Activated gamma-delta T cell treated with Interleukin-2 at 50 U/mL for 16 hours (primary cell): ENCODE data around the gene CLDN8.

Experiments
- DNase-seq: peaks from one replicate; pipeline ENCODE4 v3.0.0-alpha.2; 2020

The CLDN8 gene

DNA sequence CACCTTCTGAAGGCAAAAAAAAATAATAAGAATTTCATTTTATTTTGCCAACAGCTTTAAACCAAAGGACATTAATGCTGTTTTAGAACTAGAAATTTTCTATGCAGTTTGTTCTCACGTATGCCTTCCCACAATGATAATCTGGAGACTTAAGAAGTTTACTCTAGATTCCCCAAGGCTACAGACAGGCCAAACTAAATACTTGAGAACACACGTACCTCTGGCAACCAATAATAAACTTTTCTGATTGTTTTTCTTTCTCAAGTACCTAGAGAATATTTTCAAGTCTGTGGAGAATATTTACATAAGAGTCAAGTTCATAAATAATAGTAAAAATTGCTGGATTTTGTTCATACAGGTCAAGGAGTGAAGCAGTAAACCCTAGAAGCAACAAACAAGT is 15.9 kb downstream of the CLDN8 start:
- no peak for DNase-seq

DNA sequence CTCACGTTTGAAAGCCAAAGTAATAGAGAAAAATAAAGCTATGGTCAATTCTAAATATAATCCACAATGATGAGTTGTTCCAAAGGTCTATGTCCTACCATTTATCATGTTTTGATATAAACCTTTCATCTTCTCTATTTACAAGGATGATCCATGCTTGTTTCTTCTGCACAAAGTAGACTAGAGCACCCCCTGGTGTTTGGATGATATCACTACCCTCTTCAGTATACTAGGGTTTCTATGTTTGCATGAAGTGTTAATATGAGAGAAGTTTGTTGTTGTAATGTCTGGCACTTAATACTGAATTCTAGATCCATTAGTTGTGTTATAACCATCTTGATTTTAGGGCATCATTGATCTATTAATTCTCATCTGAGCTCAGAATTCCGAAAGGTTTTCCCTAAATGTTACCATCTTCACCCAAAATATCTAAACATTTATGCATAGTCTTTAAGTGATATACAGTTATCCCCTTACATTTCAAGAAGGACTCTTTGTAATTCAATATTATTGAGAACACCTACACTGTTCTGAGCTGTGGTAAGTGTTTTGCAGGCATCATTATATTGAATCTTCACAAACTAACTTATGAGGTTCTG is 21.1 kb downstream of the CLDN8 start:
- no peak for DNase-seq

DNA sequence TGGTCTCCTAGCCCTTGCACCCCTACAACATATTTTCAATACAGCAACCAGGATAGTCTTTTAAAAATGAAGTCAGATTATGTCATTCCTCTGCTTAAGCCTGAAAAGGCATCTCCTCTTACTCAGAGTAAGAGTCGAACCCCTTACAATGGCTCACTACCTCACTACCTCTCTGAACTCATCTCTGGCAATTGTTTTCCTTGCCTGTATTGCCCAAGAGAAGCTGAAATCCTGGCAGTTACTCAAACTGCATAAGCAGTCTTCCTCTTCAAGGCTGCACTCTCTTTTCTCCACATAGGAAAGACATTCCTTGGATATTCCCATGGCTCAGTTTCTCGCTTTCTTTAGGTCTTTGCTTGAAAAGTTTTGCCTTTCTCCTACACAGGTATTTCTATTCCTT is 22.7 kb downstream of the CLDN8 start:
- DNase-seq = no peak

DNA sequence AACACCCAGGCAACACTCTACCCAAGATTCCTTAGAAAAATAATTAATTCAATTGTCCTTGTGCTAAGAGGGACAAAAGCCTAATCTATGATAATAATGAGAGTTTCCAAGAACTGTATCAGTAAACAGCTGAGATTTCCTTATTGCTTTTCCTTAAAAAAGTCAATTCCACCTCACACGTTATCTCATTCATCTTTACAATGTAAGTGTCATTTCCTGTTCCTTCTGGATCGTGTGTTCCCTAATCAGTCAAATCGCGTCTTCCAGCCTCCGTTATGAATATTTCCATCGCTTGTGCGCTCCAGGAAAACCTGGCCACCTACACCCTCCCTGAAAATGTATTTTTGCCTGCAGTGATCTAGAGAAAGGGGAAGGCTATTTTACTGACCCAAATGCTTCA is 25.3 kb downstream of the CLDN8 start:
- DNase-seq = no peak

DNA sequence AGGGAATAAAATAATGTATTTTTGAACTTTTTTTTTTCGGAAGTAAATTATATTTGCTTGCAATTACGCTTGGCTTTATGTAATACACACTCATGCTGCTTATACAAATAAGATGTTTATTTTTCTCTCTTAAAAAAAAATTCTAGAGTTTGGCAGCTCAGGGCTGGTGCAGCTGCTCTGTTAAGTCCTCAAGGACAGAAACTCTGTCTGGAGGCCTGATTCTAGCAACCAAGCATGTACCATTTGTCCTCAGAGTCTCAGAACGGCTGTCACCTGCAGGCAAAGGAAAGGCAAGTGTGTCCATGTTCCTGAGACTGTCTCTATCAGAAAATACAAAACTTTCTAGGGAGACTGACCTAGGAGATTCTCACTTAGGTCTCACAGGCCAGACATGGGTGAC is 26.1 kb downstream of the CLDN8 start:
- DNase-seq = no peak

DNA sequence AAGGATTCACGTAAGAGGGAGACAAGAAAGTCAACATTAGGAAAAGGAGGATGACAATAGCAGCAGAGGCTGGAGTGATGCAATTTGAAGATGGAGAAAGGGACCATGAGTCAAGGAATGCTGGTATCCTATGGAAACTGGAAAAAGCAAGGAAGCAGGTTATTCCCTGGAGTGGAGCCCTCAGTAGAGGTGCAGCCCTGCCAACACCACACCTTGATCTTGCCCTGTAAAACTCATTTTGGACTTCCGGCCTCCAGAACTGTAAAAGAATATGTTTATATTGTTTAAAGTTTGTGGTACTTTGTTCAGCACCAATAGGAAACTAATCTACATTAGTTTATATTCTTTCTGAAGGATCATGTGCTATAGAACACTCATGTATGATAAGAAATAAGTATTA is 29.7 kb downstream of the CLDN8 start:
- DNase-seq = no peak

DNA sequence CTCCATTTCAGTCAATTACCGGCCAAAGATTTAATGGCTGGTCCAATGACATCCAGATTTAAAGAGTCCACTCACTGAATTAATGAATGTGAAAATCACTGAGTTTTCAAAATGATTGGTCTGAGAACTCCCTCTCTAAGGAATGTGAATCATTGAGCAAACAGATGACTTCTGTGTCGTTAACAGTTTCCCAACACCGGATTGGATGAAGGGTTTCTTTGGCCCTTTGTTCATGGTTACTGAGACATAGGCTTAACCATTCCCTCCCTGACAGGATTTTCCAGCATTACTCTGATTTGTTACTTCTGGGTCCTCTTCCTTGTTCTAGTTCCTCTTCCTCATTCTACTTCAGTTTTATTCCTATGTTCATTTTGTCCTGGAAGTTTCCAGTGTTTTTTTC is 47.8 kb downstream of the CLDN8 start:
- DNase-seq = no peak

DNA sequence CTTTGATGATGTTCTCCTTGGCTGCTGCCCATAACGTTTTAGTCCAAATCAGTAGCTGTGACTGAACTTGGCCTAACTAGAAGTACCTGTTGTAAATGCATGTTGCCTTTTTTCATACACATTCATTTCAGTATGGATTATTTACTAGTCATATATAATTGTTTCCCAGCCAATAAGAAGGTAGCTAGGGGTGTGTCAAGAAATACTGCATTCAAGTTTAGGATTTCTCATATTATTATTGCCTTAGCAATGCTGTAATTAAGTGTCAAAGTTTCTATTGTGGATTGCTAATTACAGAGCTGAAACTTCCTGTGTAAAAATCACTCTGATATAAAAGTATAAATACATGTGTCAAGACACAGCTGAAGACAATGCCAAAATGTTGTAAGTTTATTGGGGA is 49.2 kb downstream of the CLDN8 start, which contains the start of gene CLDN17:
TSS of gene CLDN17 (minus strand) at position 101 of the 400 bp plus-strand sequence. CDS start 188 bp downstream, outside the sequence.
- no peak for DNase-seq

DNA sequence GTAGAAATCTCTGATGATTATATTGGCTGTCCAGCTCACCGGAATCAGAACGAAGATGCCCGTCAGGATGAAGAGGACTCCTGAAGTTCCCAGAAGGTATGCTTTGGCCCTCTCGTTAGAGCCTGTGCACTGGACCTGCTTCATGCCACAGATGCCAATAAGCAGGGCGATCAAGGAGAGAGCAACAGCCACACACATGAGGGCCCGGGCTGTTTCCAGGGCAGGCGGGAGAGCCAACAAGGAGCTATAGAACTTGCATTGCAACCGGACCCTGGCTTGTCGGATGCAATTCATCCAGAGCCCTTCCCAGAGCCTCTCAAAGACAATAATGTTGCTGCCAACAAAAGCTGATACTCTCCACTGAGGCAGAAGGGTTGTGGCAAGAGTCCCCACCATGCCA is 49.7 kb downstream of the CLDN8 start:
- DNase-seq = no peak

DNA sequence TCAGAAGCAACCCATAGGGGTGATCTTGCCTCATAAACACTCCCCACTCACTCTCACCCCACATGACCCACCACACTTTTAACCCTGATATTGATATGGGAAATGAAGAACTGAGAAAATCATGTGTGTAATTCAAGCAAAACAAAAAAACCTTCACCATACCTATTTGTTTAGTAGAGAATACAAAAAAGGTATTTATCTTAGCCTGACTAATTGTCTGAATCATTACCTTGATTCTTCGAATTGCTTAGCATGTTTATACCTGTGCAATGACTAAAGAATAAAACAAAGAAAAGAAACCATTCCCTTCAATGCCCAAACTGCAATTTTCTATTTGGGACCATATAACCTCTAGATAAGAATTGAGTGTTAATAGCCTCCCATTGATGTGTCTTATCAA is 51.1 kb downstream of the CLDN8 start:
- DNase-seq = no peak
